ENCODE measurements around the gene INSYN2B. TPM values are rescaled to one million over a fixed set of nuclear protein-coding genes. Genes with fewer than 3 reads are reported as not detected.
"Not testable (repeated sequence)": the region's sequence is repeated elsewhere in the genome, so short reads cannot be mapped to it uniquely, and the experiment has no call there.

INSYN2B gene
- total and polyA plus RNA-seq, 7 experiments from 2014 or later = 0.08 to 0.12 TPM; not detected in 5

DNA sequence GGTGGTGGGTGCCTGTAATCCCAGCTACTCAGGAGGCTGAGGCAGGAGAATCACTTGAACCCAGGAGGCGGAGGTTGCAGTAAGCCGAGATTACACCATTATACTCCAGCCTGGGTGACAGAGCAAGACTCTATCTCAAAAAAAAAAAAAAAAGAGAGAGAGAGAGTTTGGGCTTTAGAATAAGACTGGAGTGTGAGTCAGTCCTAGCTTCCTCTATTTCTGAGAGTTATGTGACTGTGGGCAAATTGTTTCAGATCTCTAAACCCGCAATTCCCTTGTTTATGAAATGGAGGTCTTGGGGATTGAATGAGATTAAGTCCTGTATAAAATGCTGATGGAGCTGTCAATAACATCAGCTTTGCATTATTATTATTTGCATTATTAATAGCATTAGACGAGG is 27.1 kb downstream of the INSYN2B start:
- H3K27me3 ChIP-seq (ENCODE audit: control insufficient read depth in 2 of 2, insufficient read depth in 2 of 2, low read length in 2 of 2); CTCF ChIA-PET; H3K4me3 Mint-ChIP-seq; POLR2A ChIA-PET; intact Hi-C loops (cut with micrococcal nuclease); H3K9me3 Mint-ChIP-seq; H3K9me3 ChIP-seq (ENCODE audit: control insufficient read depth in 2 of 3, low read length in 3 of 3); DNase-seq; H3K27me3 Mint-ChIP-seq; H3K4me3 ChIP-seq (ENCODE audit: low read length); H3K4me1 ChIP-seq (ENCODE audit: control insufficient read depth in 2 of 2, insufficient read depth in 2 of 2, low read length in 2 of 2); H3K27ac ChIP-seq (ENCODE audit: low read depth, low read length); H3K27ac Mint-ChIP-seq: not testable (repeated sequence)
- peaks cover 0 to 17% (median 0%) of the 10 kb centered on the region in 3 experiments for H3K36me3 ChIP-seq (ENCODE audit: control insufficient read depth in 2 of 3, insufficient read depth in 3 of 3, low read length in 3 of 3)
- peak; percentile 69 for ATAC-seq
- Mint-ChIP-seq H3K4me1 (peaks cover 0 to 15% (median 2%) of the 10 kb centered on the region in 7 donors), H3K36me3 (peaks cover 7 to 63% (median 29%) of the 10 kb centered on the region in 5 donors)

GRCh38 chr5:169950333-169950732 is 30.0 kb downstream of the INSYN2B start:
- H3K27me3 ChIP-seq (ENCODE audit: control insufficient read depth in 2 of 2, insufficient read depth in 2 of 2, low read length in 2 of 2) = no peaks in the 10 kb centered on the region
- Mint-ChIP-seq H3K9me3 (peaks cover 0 to 3% (median 0%) of the 10 kb centered on the region in 11 donors), H3K27me3 (no peaks in the 10 kb centered on the region), H3K4me3 (no peak overlapping the region), H3K27ac (no peak overlapping the region), H3K4me1 (peaks cover 2 to 19% (median 5%) of the 10 kb centered on the region in 7 donors), H3K36me3 (peaks cover 17 to 75% (median 39%) of the 10 kb centered on the region in 5 donors)
- ChIA-PET POLR2A (no interaction called here), CTCF (no interaction called here)
- intact Hi-C loops (cut with micrococcal nuclease) = no loop called here
- no peak for DNase-seq
- H3K9me3 ChIP-seq (ENCODE audit: control insufficient read depth in 2 of 3, low read length in 3 of 3) = no peaks in the 10 kb centered on the region
- peaks cover 0 to 17% (median 0%) of the 10 kb centered on the region in 3 experiments for H3K36me3 ChIP-seq (ENCODE audit: control insufficient read depth in 2 of 3, insufficient read depth in 3 of 3, low read length in 3 of 3)
- ATAC-seq = no peak
- no peak overlapping the region for H3K4me3 ChIP-seq (ENCODE audit: low read length)
- H3K27ac ChIP-seq (ENCODE audit: low read depth, low read length) = no peak overlapping the region
- H3K4me1 ChIP-seq (ENCODE audit: control insufficient read depth in 2 of 2, insufficient read depth in 2 of 2, low read length in 2 of 2) = no peaks in the 10 kb centered on the region

DNA sequence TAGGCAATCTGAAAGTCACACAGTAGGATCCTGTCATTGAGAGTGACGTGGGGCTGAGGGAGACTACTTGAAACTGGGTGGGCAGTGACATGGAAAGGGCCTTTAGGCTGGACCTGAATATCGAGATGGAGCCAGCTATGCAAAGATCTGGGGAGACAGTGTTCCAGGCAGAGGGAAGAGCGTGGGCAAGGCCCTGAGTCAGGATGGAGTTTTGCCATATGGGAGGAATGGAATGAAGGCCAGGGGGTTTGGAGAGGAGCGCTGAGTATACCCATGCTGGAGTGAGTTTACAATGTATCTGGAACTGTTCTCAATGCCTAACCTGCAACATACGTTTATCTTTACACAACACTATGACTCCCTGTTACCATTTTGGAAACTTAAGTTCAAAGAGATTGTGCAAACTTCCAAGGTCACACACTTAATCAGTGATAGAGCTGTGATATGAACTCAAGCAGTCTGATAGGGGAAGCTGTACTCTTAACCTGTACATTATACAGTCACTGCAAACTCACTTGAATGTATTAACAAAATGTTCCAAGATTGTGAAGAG is 33.5 kb downstream of the INSYN2B start:
- no peak overlapping the region for H3K27ac ChIP-seq (ENCODE audit: low read depth, low read length)
- peaks cover 12 to 69% (median 31%) of the 10 kb centered on the region in 5 donors for H3K36me3 Mint-ChIP-seq
- no peaks in the 10 kb centered on the region for H3K27me3 Mint-ChIP-seq
- no peak for DNase-seq
- intact Hi-C loops (cut with micrococcal nuclease) = no loop called here
- H3K27me3 ChIP-seq (ENCODE audit: control insufficient read depth in 2 of 2, insufficient read depth in 2 of 2, low read length in 2 of 2) = no peaks in the 10 kb centered on the region
- H3K4me1 ChIP-seq (ENCODE audit: control insufficient read depth in 2 of 2, insufficient read depth in 2 of 2, low read length in 2 of 2) = no peaks in the 10 kb centered on the region
- POLR2A ChIA-PET = no interaction called here
- peaks cover 4 to 18% (median 13%) of the 10 kb centered on the region in 7 donors for H3K4me1 Mint-ChIP-seq
- H3K9me3 Mint-ChIP-seq = peaks cover 0 to 3% (median 0%) of the 10 kb centered on the region in 11 donors
- H3K27ac Mint-ChIP-seq = no peak overlapping the region
- H3K4me3 ChIP-seq (ENCODE audit: low read length) = no peak overlapping the region
- H3K9me3 ChIP-seq (ENCODE audit: control insufficient read depth in 2 of 3, low read length in 3 of 3) = no peaks in the 10 kb centered on the region
- H3K4me3 Mint-ChIP-seq = no peak overlapping the region
- no peak for ATAC-seq
- CTCF ChIA-PET = interaction anchor here (0.6 kb wide), 1 partner anchor 415 kb away, joined by 4 read pairs; no protein-coding TSS in a partner anchor
- H3K36me3 ChIP-seq (ENCODE audit: control insufficient read depth in 2 of 3, insufficient read depth in 3 of 3, low read length in 3 of 3) = peaks cover 0 to 7% (median 0%) of the 10 kb centered on the region in 3 experiments

- Mint-ChIP-seq H3K27me3 (no peaks in the 10 kb centered on the region), H3K36me3 (peaks cover 12 to 62% (median 27%) of the 10 kb centered on the region in 5 donors), H3K9me3 (peaks cover 0 to 3% (median 0%) of the 10 kb centered on the region in 11 donors), H3K27ac (peak overlapping the region in 1 of 9 donors; percentile 43), H3K4me1 (peaks cover 4 to 13% (median 12%) of the 10 kb centered on the region in 7 donors), H3K4me3 (no peak overlapping the region)
- H3K36me3 ChIP-seq (ENCODE audit: control insufficient read depth in 2 of 3, insufficient read depth in 3 of 3, low read length in 3 of 3) = peaks cover 0 to 9% (median 0%) of the 10 kb centered on the region in 3 experiments
- no peaks in the 10 kb centered on the region for H3K4me1 ChIP-seq (ENCODE audit: control insufficient read depth in 2 of 2, insufficient read depth in 2 of 2, low read length in 2 of 2)
- no peak for DNase-seq
- no peaks in the 10 kb centered on the region for H3K27me3 ChIP-seq (ENCODE audit: control insufficient read depth in 2 of 2, insufficient read depth in 2 of 2, low read length in 2 of 2)
- POLR2A ChIA-PET = no interaction called here
- H3K4me3 ChIP-seq (ENCODE audit: low read length) = no peak overlapping the region
- no peaks in the 10 kb centered on the region for H3K9me3 ChIP-seq (ENCODE audit: control insufficient read depth in 2 of 3, low read length in 3 of 3)
- no peak overlapping the region for H3K27ac ChIP-seq (ENCODE audit: low read depth, low read length)
- no peak for ATAC-seq
- intact Hi-C loops (cut with micrococcal nuclease) = no loop called here
- CTCF ChIA-PET = interaction anchor here (0.6 kb wide), 1 partner anchor 357 kb away, joined by 3 read pairs; no protein-coding TSS in a partner anchor
Measured at GRCh38 chr5:169945831-169946261, 34.4 kb downstream of the INSYN2B start.

DNA sequence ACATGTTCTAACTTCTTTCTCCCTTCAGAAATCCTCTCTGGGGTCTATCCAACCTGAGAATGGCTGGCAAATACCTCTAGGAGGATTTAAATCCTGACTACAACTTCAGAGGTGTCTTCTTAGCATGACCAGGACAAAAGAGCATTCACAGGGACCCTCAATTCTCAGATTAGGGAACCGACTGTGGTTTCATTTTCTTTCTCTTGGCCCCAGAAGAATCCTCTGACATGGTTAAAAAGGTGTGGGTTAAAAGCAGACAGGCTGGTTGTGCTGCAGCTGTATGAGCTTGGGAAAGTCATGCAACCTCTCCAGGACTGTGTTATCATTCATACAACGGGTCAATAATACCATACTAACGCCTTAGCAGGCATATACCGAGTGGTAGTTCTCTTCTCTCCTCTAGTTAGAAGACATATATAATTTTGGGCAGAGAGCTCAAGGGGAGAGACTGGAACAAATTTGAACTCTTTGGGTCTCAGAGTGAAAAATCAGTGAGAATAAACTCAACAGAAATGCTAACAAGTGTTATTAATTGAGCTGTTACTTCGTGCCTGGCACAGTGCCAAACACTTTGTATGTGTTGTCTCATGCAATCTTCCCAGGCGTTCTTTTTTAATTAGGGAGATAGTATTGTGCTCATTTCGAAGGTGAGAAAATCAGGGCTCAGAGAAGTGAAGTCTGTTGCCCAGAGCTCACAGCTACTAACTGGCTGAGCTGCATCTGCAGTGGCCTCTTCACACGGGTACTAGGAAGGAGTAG is 35.2 kb downstream of the INSYN2B start:
- Mint-ChIP-seq H3K36me3 (peaks cover 12 to 55% (median 27%) of the 10 kb centered on the region in 5 donors), H3K4me3 (no peak overlapping the region), H3K27me3 (no peaks in the 10 kb centered on the region), H3K9me3 (peaks cover 0 to 3% (median 0%) of the 10 kb centered on the region in 11 donors), H3K27ac (peak overlapping the region in 5 of 9 donors; percentile 0 to 49 (median 18)), H3K4me1 (peaks cover 4 to 13% (median 11%) of the 10 kb centered on the region in 7 donors)
- no peak overlapping the region for H3K27ac ChIP-seq (ENCODE audit: low read depth, low read length)
- H3K9me3 ChIP-seq (ENCODE audit: control insufficient read depth in 2 of 3, low read length in 3 of 3) = no peaks in the 10 kb centered on the region
- H3K4me1 ChIP-seq (ENCODE audit: control insufficient read depth in 2 of 2, insufficient read depth in 2 of 2, low read length in 2 of 2) = no peaks in the 10 kb centered on the region
- ATAC-seq (no peak), DNase-seq (no peak)
- POLR2A ChIA-PET = no interaction called here
- peaks cover 0 to 11% (median 0%) of the 10 kb centered on the region in 3 experiments for H3K36me3 ChIP-seq (ENCODE audit: control insufficient read depth in 2 of 3, insufficient read depth in 3 of 3, low read length in 3 of 3)
- no peak overlapping the region for H3K4me3 ChIP-seq (ENCODE audit: low read length)
- intact Hi-C loops (cut with micrococcal nuclease) = no loop called here
- CTCF ChIA-PET = no interaction called here
- no peaks in the 10 kb centered on the region for H3K27me3 ChIP-seq (ENCODE audit: control insufficient read depth in 2 of 2, insufficient read depth in 2 of 2, low read length in 2 of 2)

DNA sequence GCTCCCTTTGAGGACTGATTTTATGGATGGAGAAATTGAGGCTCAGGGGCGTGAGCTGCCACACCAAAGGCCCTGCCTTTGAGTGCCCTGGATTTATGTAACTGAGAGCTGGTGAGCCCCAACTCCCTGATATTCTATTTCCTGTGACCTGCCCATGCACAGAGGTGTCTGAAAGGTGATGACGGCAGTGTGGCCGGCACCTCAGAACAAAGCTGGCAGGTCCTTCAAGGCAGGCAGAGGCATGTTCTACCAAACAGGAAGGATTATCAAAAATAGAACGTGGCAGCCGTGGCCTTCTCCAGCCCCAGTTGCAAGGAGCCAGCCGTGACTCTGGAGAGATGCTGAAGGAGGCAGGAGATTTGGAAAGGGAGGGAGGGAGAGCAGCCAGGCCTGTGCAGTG is 36.2 kb downstream of the INSYN2B start:
- H3K36me3 Mint-ChIP-seq = peaks cover 12 to 47% (median 23%) of the 10 kb centered on the region in 5 donors
- H3K27ac ChIP-seq (ENCODE audit: low read depth, low read length) = no peak overlapping the region

More for the DNA sequence above, 36.2 kb downstream of the INSYN2B start:
- intact Hi-C loops (cut with micrococcal nuclease) = no loop called here
- no peak for ATAC-seq
- Histone ChIP-seq H3K4me1 (ENCODE audit: control insufficient read depth in 2 of 2, insufficient read depth in 2 of 2, low read length in 2 of 2) (no peaks in the 10 kb centered on the region), H3K9me3 (ENCODE audit: control insufficient read depth in 2 of 3, low read length in 3 of 3) (no peaks in the 10 kb centered on the region), H3K4me3 (ENCODE audit: low read length) (no peak overlapping the region), H3K27me3 (ENCODE audit: control insufficient read depth in 2 of 2, insufficient read depth in 2 of 2, low read length in 2 of 2) (no peaks in the 10 kb centered on the region), H3K36me3 (ENCODE audit: control insufficient read depth in 2 of 3, insufficient read depth in 3 of 3, low read length in 3 of 3) (peaks cover 0 to 11% (median 0%) of the 10 kb centered on the region in 3 experiments)
- Mint-ChIP-seq H3K4me1 (peaks cover 4 to 17% (median 12%) of the 10 kb centered on the region in 7 donors), H3K9me3 (no peaks in the 10 kb centered on the region), H3K27me3 (no peaks in the 10 kb centered on the region), H3K27ac (peak overlapping the region in 1 of 9 donors; percentile 25), H3K4me3 (no peak overlapping the region)
- POLR2A ChIA-PET = no interaction called here
- CTCF ChIA-PET = no interaction called here
- no peak for DNase-seq
